GM23248 (cell line): Measurements from ENCODE around the gene KLF6. TPM values are rescaled to one million over a fixed set of nuclear protein-coding genes. Genes with fewer than 3 reads are reported as not detected.
A peak's percentile ranks its signal among the peaks of the same experiment; 100 is the strongest.

Source experiments
- DNase-seq: peaks from one replicate; pipeline ENCODE4 v3.0.0-alpha.2; 2015
- H2AFZ ChIP-seq: fragments of 200-600 bp; sonication (generic); 2 replicates; pipeline ENCODE4 v1.6.1; 2016; ENCODE audit warnings: antibody characterized with exemption
- H3F3A ChIP-seq: fragments of 200-600 bp; sonication (generic); 2 replicates; pipeline ENCODE4 v1.6.1; 2016; ENCODE audit warnings: mild to moderate bottlenecking, antibody characterized with exemption, mixed run types; ENCODE audit not compliant: insufficient read depth
- H3K27ac ChIP-seq: fragments of 200-600 bp; sonication (generic); 2 replicates; pipeline ENCODE4 v1.5.1; 2016; ENCODE audit warnings: mild to moderate bottlenecking
- H3K27me3 ChIP-seq: fragments of 200-600 bp; sonication (generic); replicated peaks from 2 replicates; pipeline ENCODE4 v1.6.1; 2016; ENCODE audit warnings: mild to moderate bottlenecking; ENCODE audit not compliant: insufficient read depth
- H3K36me3 ChIP-seq: fragments of 200-600 bp; sonication (generic); 2 replicates; pipeline ENCODE4 v1.6.1; 2016; ENCODE audit warnings: low read depth, mild to moderate bottlenecking
- H3K4me1 ChIP-seq: fragments of 200-600 bp; sonication (generic); 2 replicates; pipeline ENCODE4 v1.6.1; 2016; ENCODE audit warnings: mild to moderate bottlenecking; ENCODE audit not compliant: insufficient read depth
- H3K4me2 ChIP-seq: fragments of 200-600 bp; sonication (generic); one replicate; pipeline ENCODE4 v1.6.1; 2016; ENCODE audit warnings: mild to moderate bottlenecking; ENCODE audit not compliant: unreplicated experiment
- H3K4me3 ChIP-seq: fragments of 200-600 bp; sonication (generic); 2 replicates; pipeline ENCODE4 v1.5.1; 2016; ENCODE audit warnings: mild to moderate bottlenecking
- H3K79me2 ChIP-seq: fragments of 200-600 bp; sonication (generic); 2 replicates; pipeline ENCODE4 v1.6.1; 2016; ENCODE audit warnings: mild to moderate bottlenecking; ENCODE audit not compliant: insufficient read depth
- H3K9ac ChIP-seq: fragments of 200-600 bp; sonication (generic); 2 replicates; pipeline ENCODE4 v1.6.1; 2016; ENCODE audit warnings: mild to moderate bottlenecking
- H3K9me2 ChIP-seq: fragments of 200-600 bp; sonication (generic); 2 replicates; pipeline ENCODE4 v1.6.1; 2016; ENCODE audit warnings: mixed run types, mild to moderate bottlenecking, moderate library complexity; ENCODE audit not compliant: insufficient read depth
- H3K9me3 ChIP-seq: fragments of 200-600 bp; sonication (generic); one replicate; pipeline ENCODE4 v1.6.1; 2017; ENCODE audit warnings: low read depth
- H4K20me1 ChIP-seq: fragments of 200-600 bp; sonication (generic); 2 replicates; pipeline ENCODE4 v1.6.0; 2016; ENCODE audit not compliant: insufficient read depth
- EZH2 ChIP-seq: fragments of 200-600 bp; sonication (generic); IDR thresholded peaks from 2 replicates; pipeline ENCODE4 v1.6.1; 2018; ENCODE audit warnings: antibody characterized with exemption, mild to moderate bottlenecking; ENCODE audit not compliant: insufficient read depth, poor library complexity, severe bottlenecking
- EZH2phosphoT487 ChIP-seq: fragments of 200-600 bp; sonication (generic); IDR thresholded peaks from 2 replicates; pipeline ENCODE4 v1.6.1; 2018; ENCODE audit warnings: antibody characterized with exemption, moderate library complexity, mild to moderate bottlenecking, low read depth; ENCODE audit not compliant: insufficient read depth
- WGBS, 2 experiments: methylation state at CpG; one replicate each; pipeline ENCODE4 v1.1.6; 2015 to 2017; ENCODE audit warnings: low lambda C conversion rate in 2 of 2, low coverage in 1 of 2; ENCODE audit errors: missing lambda C conversion rate in 2 of 2; 5-methylcytosine and 5-hydroxymethylcytosine counted together
- in situ Hi-C: fragments of 300-500 bp; cut with MboI; formaldehyde crosslinking; loops from 2 replicates; pipeline ENCODE4 v1.15.0; 2020
- polyA plus RNA-seq: library from polyadenylated mRNA; unstranded; fragments of >200 nt; fragmentation: Nextera tagmentation; extraction: Ambion mirVana; gene quantifications from 2 replicates; pipeline ENCODE4 v1.2.1, GENCODE V29; 2016
- total RNA-seq: library from RNA; depleted of rRNA; stranded (reverse); fragments of >200 nt; shearing (Covaris generic); gene quantifications from 2 replicates; pipeline ENCODE4 v1.2.3, GENCODE V29; 2014

KLF6 gene
- total and polyA plus RNA-seq, 2 experiments from 2014 or later: 49.8 to 279 TPM

DNA sequence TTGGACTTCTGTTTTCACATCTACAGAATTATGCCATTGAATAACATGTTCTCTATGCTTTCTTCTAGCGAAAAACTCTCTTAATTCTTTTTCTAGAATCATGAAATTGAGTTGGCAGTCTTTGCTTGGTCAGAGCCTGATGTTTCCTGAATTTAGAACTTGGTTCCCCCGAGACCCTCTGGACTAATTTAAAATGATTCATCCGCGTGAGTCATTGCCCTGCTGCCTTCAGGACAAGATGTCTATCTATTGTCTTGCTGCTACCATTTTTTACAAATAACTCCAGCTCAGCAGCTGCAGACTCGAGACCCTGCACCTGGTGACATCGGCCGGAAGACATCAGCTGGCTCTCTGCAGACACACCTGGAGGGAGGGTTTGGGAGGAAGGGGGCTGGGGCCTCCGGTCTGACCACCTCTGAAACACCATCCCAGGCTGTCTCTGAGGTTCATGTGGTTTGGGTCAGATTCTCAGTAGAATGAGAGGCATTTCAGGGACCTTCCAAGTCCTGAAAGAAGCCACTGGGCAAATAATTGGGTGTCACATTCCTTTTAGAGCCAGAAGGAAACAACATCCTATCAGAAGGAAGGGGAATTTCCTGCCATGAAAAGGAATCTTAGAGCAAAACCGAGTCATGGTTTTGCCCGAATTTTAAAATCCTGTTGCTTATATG is 20.9 kb upstream of the KLF6 start:
- Histone ChIP-seq H3K4me3 (peak overlapping the region; percentile 65), H3K27ac (peak overlapping the region; percentile 100), H3K9me2 (no peaks in the 10 kb centered on the region), H3K4me1 (peaks cover 54% of the 10 kb centered on the region), H4K20me1 (no peaks in the 10 kb centered on the region), H3K36me3 (no peaks in the 10 kb centered on the region), H2AFZ (no peak overlapping the region), H3K79me2 (no peaks in the 10 kb centered on the region), H3K9ac (peak overlapping the region; percentile 93), H3K9me3 (no peaks in the 10 kb centered on the region), H3K27me3 (no peaks in the 10 kb centered on the region), H3F3A (peaks cover 70% of the 10 kb centered on the region), H3K4me2 (peak overlapping the region; percentile 92)
- TF ChIP-seq EZH2 (no peak), EZH2phosphoT487 (0 out of 2 replicates have a peak, but pooled peaks have one; percentile 9)
- WGBS, 2 experiments: 0 to 1% methylated on average over 10 of the region's 10 CpGs
- DNase-seq: peak; percentile 93
- in situ Hi-C loops: loop anchor here (25.0 kb wide), 1 partner anchor 856 kb away; no protein-coding TSS in a partner anchor

DNA sequence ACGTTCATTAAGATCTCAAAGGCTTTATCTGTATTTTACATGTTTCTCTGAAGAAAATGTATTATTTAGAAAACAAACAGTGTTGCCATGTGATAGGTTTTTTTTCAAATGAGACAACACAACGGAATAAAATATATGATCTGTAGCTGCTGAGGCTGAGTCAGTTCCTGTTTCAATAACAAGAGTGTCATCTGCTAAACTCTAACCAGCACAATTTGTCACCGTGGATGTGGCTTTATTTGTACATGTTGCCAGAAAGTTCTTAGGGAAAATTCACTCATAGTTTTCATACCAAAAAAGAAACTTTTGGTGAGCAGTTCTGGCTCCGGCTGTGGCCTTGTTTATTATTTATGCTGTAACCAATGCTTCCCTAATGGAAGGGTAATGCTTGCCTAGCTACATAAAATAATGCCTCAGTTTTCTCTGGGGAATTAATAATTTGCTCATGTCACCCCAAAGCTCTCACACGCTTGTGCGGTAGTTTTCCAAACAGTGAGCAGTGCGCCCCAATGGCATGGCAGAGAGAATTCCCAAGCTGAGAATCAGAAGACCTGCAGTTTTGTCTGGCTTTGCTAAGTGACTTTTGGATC is 20.3 kb upstream of the KLF6 start:
- no peaks in the 10 kb centered on the region for H3K79me2 ChIP-seq
- peak overlapping the region; percentile 65 for H3K4me3 ChIP-seq
- H3K9me2 ChIP-seq: no peaks in the 10 kb centered on the region
- WGBS, 2 experiments: 1 to 2% methylated on average over 7 of the region's 7 CpGs
- peak; percentile 96 for DNase-seq
- TF ChIP-seq EZH2 (no peak), EZH2phosphoT487 (0 out of 2 replicates have a peak, but pooled peaks have one; percentile 56)
- H3K4me2 ChIP-seq: peak overlapping the region; percentile 92
- H3K9me3 ChIP-seq: no peaks in the 10 kb centered on the region
- H3F3A ChIP-seq: peaks cover 64% of the 10 kb centered on the region
- H2AFZ ChIP-seq: no peak overlapping the region
- H3K27ac ChIP-seq: peak overlapping the region; percentile 100
- H3K27me3 ChIP-seq: no peaks in the 10 kb centered on the region
- in situ Hi-C loops: loop anchor here (25.0 kb wide), 1 partner anchor 857 kb away; no protein-coding TSS in a partner anchor
- peak overlapping the region; percentile 93 for H3K9ac ChIP-seq
- H4K20me1 ChIP-seq: no peaks in the 10 kb centered on the region
- peaks cover 48% of the 10 kb centered on the region for H3K4me1 ChIP-seq
- H3K36me3 ChIP-seq: no peaks in the 10 kb centered on the region

DNA sequence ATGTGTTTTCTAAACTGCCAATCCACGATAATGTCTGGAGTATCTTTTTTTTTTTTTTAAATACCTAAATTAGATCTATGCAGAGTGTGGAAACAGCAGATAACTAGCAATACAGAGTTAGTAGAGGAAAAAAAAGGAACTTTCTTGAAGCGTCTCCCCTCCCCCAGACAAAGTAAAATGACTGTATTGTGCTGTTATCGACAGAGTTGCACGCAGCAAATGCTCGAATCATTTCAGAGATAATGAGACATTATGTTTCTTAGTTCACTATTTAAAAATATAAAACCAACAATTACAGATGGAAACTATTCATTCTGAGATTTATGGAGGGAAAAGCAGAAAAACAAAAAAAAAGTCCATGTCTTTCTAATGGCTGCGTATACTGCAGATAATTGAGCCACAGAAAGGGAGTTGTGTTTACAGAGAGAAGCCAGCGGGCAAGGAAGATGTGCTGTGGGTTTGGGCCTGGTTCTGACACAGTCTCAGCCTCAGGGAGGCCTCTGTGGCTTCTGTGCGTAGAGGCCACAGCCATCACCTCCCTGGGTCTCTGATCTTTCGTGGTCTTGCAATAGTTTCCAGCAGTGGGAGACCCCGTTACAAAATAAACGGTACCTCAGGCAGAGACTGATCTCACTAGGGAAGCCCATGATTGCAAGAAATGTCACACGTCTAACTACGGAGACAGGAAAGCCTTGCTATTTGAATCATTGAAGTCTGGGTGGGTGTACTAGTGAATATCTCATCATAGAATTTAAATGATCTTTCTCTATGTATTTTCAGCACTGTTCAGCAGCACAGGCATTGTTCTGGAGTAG is 19.1 kb upstream of the KLF6 start:
- H3F3A ChIP-seq: peaks cover 57% of the 10 kb centered on the region
- no peaks in the 10 kb centered on the region for H3K36me3 ChIP-seq
- H3K27me3 ChIP-seq: no peaks in the 10 kb centered on the region
- peak overlapping the region; percentile 93 for H3K9ac ChIP-seq
- no peaks in the 10 kb centered on the region for H3K79me2 ChIP-seq
- H3K9me3 ChIP-seq: no peaks in the 10 kb centered on the region
- peak; percentile 78 for DNase-seq
- WGBS, 2 experiments: 6 to 7% methylated on average over 13 of the region's 13 CpGs
- in situ Hi-C loops: loop anchor here (25.0 kb wide), 1 partner anchor 858 kb away; no protein-coding TSS in a partner anchor
- peak overlapping the region; percentile 100 for H3K27ac ChIP-seq
- H3K4me3 ChIP-seq: peak overlapping the region; percentile 37
- no peaks in the 10 kb centered on the region for H4K20me1 ChIP-seq
- no peaks in the 10 kb centered on the region for H3K9me2 ChIP-seq
- H3K4me1 ChIP-seq: peaks cover 43% of the 10 kb centered on the region
- peak overlapping the region; percentile 92 for H3K4me2 ChIP-seq
- TF ChIP-seq EZH2 (no peak), EZH2phosphoT487 (no peak)
- peak overlapping the region; percentile 72 for H2AFZ ChIP-seq

DNA sequence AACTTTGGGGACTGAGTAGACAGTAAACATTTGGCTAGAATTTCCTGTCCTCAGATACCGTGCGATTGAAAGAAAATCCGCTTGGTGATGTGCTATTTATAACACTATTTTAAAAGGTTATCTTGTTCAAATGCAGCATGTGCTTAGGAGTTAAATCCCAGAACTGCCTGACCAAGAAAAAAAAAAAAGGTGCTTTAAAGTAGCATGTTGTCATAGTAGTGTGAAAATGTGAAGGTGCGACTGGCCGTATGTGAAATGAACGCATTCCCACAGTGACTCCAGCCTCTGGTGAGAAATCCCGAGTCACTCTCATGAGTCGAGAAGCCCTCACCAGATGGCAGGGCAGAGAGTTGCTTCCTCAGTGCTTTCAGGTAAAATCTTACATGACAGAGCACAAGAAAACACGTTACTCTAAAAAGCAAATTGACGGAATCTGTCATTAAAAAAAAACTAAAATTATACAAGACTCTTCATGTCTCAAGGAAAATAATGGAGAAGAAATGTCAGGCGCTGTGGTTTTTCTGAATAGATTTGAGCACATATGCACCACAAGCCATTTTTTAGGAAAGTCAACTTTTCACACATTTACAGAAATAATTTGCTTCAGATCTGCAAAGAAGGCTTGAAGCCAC is 18.4 kb upstream of the KLF6 start:
- TF ChIP-seq EZH2phosphoT487 (no peak), EZH2 (no peak)
- Histone ChIP-seq H3K79me2 (no peaks in the 10 kb centered on the region), H3K9me2 (no peaks in the 10 kb centered on the region), H3K4me1 (peaks cover 43% of the 10 kb centered on the region), H3K4me3 (peak overlapping the region; percentile 37; the same call in 1 of the 2 replicates), H3K27me3 (no peaks in the 10 kb centered on the region), H3K9ac (peak overlapping the region; percentile 93), H3F3A (peaks cover 50% of the 10 kb centered on the region), H3K36me3 (no peaks in the 10 kb centered on the region), H3K4me2 (peak overlapping the region; percentile 92), H4K20me1 (no peaks in the 10 kb centered on the region), H3K27ac (peak overlapping the region; percentile 100), H3K9me3 (no peaks in the 10 kb centered on the region), H2AFZ (peak overlapping the region; percentile 72)
- 39 to 40% methylated on average over 11 of the region's 11 CpGs for WGBS, 2 experiments
- in situ Hi-C loops: loop anchor here (25.0 kb wide), 1 partner anchor 859 kb away; no protein-coding TSS in a partner anchor
- DNase-seq: peak; percentile 88
